NCI-H2171 (cell line): Measurements from ENCODE around the gene BBS9.

Experiments used
- DNase-seq: peaks from one replicate; lab custom pipeline; 2025; lab: John Stamatoyannopoulos, UW

BBS9 gene

DNA sequence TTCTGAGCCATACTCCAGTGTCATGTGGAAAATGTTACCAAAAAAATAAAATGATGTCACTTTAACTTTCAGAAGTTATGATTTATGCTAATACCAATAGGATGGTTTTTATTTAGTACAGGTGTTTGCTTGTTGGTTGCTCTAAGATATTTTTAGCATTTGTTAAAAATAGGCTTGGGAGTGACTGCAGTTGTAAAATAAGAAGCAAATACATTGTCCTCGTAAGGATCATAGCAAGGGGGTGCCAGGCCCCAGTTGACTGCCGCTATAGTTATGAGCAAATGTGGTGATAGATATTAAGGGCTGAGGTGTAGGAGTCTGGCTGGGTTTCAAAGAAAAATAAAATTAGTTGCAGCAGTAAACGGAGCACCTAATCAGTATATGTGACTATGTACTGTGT is 421.6 kb downstream of the BBS9 start:
- DNase-seq: no peak

DNA sequence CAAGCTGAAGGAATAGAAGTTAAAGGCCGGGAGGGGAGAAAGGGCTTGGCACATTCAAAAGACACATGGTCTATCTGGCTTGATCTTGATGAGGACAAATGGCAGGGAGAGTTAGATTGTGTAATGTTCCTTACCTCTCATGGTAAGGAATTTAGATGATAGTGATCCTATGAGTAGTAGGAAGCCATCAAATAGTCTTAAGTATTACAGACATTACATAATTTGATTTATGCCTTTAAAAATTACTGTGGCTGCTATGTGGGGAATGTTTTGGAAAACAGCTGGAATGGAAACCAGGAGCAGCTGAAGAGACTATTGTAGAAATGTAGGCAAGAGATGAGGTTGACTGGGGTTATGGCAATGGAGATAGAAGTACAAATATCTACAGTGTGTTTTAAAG is 424.7 kb downstream of the BBS9 start:
- no peak for DNase-seq

DNA sequence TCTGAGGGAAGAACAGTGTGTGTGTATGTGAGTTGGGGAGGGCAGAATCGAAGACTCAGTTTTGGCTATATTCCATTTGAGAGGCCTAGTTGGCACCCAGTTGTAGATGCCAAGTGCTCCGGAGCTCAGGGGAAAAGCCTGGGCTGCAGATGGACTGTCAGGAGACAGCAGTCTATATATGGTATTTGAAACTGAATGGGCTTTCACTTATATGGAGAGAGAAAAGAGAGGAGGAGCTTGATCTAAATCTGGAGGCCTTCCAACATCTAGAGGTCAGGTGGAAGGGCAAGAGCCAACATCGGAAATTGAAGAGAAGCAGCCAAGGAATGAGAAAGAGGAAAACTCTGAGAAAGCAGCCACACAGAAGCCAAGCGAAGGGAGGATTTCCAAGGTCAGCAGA is 425.2 kb downstream of the BBS9 start:
- no peak for DNase-seq

GRCh38 chr7:33556472-33556871 is 427.1 kb downstream of the BBS9 start:
- DNase-seq: no peak

- DNase-seq: peak; percentile 7
Measured at GRCh38 chr7:33558549-33559323, 429.4 kb downstream of the BBS9 start.

DNA sequence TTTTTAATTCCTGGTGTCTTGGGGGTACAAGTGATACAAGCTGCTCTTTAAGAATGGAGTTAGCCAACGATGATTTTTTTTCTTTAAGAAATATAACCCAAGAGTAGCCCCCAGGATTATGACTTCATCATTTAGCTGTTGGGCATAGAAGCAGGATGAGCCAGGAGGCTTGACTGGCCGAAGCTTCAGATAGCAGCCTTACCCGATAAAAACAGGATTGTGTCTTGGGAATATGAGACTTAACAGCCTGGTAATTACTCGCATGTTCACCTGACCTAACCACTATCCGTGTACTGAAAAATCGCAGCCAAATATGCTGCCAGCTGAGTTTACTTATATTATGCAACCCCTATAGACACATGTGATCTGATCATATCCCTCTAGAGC is 430.0 kb downstream of the BBS9 start:
- DNase-seq: no peak

DNA sequence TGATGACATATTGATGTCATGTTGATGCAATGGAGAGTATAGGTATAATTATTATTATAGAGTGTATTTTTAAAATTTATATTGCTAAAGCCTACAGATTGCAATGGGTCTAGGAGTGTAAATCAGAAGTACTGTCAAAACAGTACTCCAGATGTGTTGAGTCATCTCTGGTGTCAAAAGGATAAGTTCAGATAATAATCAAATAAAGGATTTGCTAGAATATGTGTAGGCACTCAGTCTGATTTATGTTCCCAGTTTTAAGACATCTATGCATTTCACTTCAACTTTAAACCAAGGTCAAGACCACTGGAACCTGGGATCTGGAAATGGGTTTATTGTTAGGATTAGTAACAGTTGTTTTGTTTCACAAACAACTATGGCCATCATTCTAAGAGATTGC is 433.6 kb downstream of the BBS9 start:
- DNase-seq: no peak

DNA sequence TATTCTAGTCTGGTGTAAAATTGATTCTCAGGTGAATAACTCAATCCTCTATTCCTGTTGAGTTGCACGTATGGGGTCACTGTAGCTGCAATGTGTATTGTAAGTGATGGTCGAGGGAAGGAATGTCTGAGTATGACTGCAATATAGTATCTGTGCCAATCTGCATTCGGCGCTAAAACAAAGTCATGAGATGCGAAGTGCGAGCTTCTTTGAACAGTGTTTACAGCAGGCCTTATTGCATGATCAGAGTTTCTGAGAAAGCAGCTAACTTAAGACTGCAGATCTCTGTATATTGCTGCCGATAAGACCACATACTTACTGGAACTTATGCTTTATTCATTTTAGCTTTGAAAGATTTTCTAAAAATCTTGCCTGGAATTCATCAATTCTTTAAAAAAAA is 434.3 kb downstream of the BBS9 start:
- no peak for DNase-seq

DNA sequence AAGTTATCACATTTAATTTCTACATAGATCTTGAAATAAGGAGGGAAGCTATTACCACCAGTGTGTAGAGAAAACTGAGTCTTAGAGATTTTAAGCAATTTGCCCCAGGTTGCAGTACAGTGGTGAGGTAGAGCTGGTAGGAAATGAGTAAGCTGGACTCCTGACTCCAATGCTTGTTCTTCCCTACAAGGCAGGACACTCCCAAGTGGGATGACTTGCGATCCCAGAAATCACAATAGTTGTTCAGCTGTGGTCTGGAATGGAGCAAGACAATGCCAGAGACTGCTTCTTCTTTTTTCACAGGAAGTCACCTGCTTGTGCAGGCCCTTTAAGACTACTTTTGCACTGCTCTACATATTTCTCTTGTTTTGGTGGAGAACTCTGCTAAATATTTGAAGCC is 448.8 kb downstream of the BBS9 start:
- DNase-seq: no peak

DNA sequence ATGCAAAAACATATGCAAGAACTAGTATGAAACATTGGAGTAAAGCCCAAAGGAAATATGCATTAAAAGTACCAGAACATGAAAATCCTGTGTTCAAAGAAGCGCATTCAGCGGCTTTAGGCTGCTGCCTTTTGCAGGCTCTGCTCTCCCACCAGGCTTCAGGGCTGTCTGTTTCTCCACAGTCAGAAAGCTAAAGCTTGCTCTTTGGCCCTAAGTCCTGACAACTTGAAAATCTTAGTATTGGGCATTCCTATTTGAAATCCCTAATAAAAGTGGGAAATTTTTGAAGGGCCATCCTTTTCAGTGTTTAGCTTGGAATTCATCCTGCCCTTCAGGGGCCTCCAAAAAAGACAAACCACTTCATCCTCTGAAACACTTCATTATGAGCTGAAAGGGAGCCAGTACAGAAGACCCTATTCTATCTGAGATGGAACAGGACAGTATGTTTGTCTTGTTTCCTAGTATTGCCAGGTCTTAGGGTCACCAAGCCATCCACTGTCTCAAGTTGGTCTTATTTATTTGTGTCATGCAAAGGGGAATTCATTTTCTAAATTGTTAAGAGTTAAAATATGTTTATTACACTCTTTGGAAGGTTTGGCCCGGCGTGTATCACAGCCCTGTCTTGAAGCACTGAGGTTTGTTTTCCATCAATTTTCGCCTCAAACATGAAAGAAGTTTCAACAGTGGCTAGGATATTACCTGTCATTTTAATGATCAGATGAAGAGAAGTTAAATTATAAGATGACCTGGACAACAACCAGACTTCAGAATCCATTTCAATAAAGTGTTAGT is 449.7 kb downstream of the BBS9 start:
- DNase-seq: no peak

DNA sequence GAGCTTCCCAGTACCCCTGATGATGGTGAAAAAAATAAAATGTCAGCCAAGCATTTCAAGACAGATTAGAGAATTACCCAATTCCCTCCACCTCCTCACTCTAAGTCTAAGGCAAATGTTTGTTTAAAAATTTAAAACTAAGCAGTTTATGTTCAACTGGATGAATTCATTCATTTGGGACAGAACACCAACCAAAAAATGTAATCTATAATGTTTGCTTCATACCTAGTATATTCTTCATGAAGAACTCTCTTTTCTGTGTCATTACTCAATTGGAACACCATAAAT is 450.3 kb downstream of the BBS9 start:
- DNase-seq: no peak

DNA sequence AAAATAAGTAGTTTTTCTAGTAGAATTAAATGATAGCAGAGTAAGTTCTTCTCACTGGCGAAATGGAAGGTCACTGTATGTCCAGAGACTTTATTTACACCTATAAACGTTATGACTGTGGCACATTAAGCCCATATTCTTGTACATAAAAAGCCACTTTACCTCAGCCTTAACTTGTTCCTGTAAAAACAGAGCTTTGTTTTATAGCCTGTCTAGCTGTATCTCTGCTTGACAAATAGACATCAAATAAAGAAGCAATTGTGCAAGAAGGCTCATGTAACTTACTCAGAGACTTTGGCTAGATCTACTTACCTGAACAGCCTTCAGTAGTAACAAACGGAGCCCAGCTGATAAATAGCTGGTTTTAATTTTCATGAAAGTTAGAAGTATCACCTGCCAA is 451.9 kb downstream of the BBS9 start:
- DNase-seq: no peak

DNA sequence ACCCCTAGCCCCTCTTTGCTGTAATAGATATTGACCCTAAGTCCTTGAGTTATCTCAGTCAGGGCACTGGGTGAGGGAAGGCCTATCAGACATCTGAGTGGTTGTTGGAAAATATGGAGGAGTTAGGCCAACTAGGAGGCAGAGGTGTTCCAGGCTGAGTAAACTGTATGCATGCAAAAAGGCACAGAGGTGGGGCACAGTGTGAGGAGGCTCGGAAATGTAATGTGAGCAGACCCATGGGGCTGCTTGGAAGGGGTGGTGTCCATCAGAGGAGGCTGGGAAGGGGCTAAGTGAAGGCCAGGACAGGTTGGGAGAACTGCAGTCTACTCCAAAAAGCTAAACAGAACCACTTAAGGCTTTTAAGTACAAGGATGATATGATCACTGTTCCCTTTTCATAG is 452.7 kb downstream of the BBS9 start:
- no peak for DNase-seq

DNA sequence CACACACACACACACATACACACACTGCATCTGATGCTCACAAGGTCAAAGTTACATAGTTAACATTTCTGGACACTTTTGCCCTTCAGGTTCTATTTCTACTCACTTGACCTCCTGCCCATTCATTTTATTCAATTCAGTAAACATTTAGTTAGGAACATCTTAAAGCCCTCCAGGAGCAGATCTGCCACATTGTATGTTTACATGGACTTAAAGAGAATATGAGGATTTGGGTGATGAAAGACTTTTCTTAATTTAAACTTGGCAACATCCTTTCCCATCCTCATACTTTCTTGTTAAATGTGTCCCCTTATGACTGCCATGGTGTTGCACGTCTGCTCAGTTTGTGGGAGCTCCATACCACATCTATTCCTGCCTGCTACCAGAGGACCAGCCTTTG is 453.2 kb downstream of the BBS9 start:
- DNase-seq: no peak

- no peak for DNase-seq
Measured at GRCh38 chr7:33589911-33590310, 460.5 kb downstream of the BBS9 start.

DNA sequence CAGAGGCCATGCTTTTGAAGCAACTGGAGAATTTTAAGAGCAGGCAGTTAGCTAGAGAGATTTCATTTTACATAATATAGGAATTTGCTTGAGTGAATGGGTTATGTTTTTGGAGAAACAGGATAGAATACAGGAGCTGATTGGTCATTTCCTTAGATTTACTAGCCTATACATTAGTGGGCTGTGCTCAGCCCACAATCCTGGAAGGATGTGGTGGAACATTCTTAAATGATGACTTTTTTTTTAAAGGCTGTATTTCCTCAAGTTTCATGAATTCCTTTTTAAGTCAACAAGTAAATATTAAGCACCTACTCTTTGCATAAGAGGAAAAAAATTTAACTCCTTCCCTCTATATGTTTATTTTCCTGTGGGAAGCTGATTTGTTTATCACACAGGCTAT is 461.6 kb downstream of the BBS9 start:
- no peak for DNase-seq

- DNase-seq: no peak
Measured at GRCh38 chr7:33591490-33591889, 462.1 kb downstream of the BBS9 start.

GRCh38 chr7:33592718-33593117 is 463.4 kb downstream of the BBS9 start:
- DNase-seq: no peak

DNA sequence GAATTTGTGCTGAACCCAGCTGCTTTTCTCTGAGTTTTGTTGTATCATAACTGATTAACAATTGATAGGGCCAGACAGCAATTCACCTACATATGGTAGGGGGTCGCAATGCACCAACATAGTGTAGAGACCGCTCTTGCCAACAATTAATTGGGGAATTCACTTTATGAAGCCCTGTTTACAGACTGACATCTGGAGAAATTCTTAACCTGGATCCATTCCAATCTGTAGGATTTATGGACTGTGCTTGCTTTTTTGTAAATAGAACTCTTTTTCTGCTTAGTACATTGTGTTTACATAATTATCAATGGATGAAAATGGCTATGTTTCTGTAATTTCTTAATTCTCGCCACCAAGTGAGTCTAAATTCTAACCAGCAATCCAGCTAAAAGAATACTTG is 464.2 kb downstream of the BBS9 start:
- no peak for DNase-seq

DNA sequence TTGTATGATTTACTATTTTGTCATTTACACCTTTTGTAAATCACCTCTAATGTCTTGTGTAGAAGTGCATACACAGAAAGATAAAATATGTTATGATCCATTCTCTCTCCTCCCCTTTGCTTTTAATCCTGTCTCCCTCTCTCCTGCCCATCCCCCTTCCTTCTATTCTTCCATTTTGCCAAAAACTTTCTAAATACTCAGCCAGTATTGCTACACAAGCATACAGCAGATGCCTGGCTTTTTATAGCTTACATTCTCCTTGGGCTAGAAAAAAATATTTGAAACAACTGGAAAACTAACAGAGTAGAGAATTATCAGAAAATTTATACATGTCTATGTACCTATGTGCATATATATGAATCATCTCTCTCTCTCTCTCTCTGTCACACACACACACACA is 467.3 kb downstream of the BBS9 start:
- no peak for DNase-seq

GRCh38 chr7:33597181-33597580 is 467.8 kb downstream of the BBS9 start:
- no peak for DNase-seq

- DNase-seq: no peak
Measured at GRCh38 chr7:33601101-33601500, 471.7 kb downstream of the BBS9 start.

- no peak for DNase-seq
Measured at GRCh38 chr7:33601884-33602283, 472.5 kb downstream of the BBS9 start.

DNA sequence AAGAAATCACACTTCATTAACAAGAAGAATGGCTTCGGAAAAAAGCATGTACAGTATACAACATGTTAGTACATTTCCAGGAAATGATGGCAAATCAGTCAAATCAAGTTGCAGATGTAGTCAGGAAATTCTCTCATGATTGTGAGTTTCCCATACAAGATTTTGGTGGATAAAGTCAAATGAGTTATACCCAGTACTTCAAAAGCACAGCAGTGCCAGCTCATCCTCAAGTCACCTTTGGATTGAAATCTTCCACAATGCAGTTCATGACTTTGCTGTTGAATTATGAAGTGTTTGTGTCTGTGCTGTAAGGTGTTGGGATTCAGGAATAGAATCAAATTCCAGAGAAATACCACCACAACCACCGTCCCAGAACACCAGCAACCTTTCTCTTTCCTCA is 474.7 kb downstream of the BBS9 start:
- DNase-seq: no peak
